Uterus (tissue), 4 donors: ENCODE results near the gene TOR3A. TPM values are rescaled to one million over a fixed set of nuclear protein-coding genes. Genes with fewer than 3 reads are reported as not detected.

Source experiments
- DNase-seq, 2 donors: peaks; one replicate each; pipeline ENCODE4 v3.0.0-alpha.2; 2019 to 2020
- H3K27ac ChIP-seq, 2 donors: fragments of 200-600 bp; sonication (generic); 1 replicate in 1 of 2; 2 replicates in 1 of 2; pipeline ENCODE4 v1.5.1; 2016 to 2018
- H3K27me3 ChIP-seq, 2 donors: fragments of 200-600 bp; sonication (generic); one replicate each; pipeline ENCODE4 v1.5.1; 2018 to 2019; ENCODE audit warnings: control low read depth in 1 of 2
- H3K36me3 ChIP-seq, 2 donors: fragments of 200-600 bp; sonication (generic); one replicate each; pipeline ENCODE4 v1.5.1; 2019; ENCODE audit warnings: control low read depth in 1 of 2
- H3K4me1 ChIP-seq, 2 donors: fragments of 200-600 bp; sonication (generic); one replicate each; pipeline ENCODE4 v1.5.1; 2018 to 2019; ENCODE audit warnings: control low read depth in 1 of 2
- H3K4me3 ChIP-seq, 2 donors: fragments of 200-600 bp; sonication (generic); 1 replicate in 1 of 2; 2 replicates in 1 of 2; pipeline ENCODE4 v1.5.1; 2018 to 2019; ENCODE audit warnings: mild to moderate bottlenecking in 1 of 2
- H3K9me3 ChIP-seq, 2 donors: fragments of 200-600 bp; sonication (generic); one replicate each; pipeline ENCODE4 v1.5.1; 2019; ENCODE audit warnings: control low read depth in 1 of 2
- CTCF ChIP-seq, 4 experiments: fragments of 200-600 bp in 2 of 4; fragments of 450-650 bp in 2 of 4; sonication (generic) in 2 of 4; IDR thresholded peaks; one replicate each; pipeline ENCODE4 v1.5.1; 2016 to 2019; ENCODE audit warnings: antibody characterized with exemption in 4 of 4, mild to moderate bottlenecking in 2 of 4, moderate library complexity in 1 of 4
- POLR2A ChIP-seq, 2 donors: fragments of 450-650 bp; IDR thresholded peaks; one replicate each; pipeline ENCODE4 v1.6.1; 2016; ENCODE audit warnings: antibody characterized with exemption in 2 of 2, mild to moderate bottlenecking in 1 of 2, moderate library complexity in 1 of 2
- intact Hi-C: fragments of 100-400 bp; cut with DNase I; formaldehyde crosslinking; loops from one replicate; pipeline ENCODE4 v1.15.1; 2023; ENCODE audit warnings: low total_unique reads
- small RNA-seq: library from RNA; depleted of rRNA; stranded (forward); fragments of <200 nt; gene quantifications from one replicate; pipeline ENCODE3, GENCODE V24; 2016
- total RNA-seq, 4 donors: library from RNA; depleted of rRNA in 3 of 4; stranded (reverse); fragments of >200 nt in 3 of 4; gene quantifications; one replicate each; pipeline versions ENCODE4 v1.1.0 to v1.2.4, GENCODE V29; 2014 to 2023
- donor health status: DM: yes; HTN: yes; CAD: no.

TOR3A gene
- total RNA-seq, 4 donors from 2014 or later: 5.9 to 43.3 (median 13.7) TPM

GRCh38 chr1:179141592-179142251 is 59.9 kb downstream of the TOR3A start:
- no peaks in the 10 kb centered on the region for H3K4me1 ChIP-seq
- no peaks in the 10 kb centered on the region for H3K27me3 ChIP-seq
- TF ChIP-seq POLR2A (IDR thresholded peaks at IDR 0.05) (no peak), CTCF (IDR thresholded peaks at IDR 0.05) (no peak)
- no peaks in the 10 kb centered on the region for H3K9me3 ChIP-seq
- no peak overlapping the region for H3K4me3 ChIP-seq
- intact Hi-C loops: no loop called here
- no peaks in the 10 kb centered on the region for H3K36me3 ChIP-seq
- no peak for DNase-seq
- H3K27ac ChIP-seq: peak overlapping the region; percentile 70 to 76

GRCh38 chr1:179142889-179143299 is 61.0 kb downstream of the TOR3A start:
- intact Hi-C loops: no loop called here
- TF ChIP-seq CTCF (IDR thresholded peaks at IDR 0.05): no peak
- TF ChIP-seq POLR2A (IDR thresholded peaks at IDR 0.05): peak in 1 of 2 donors; percentile 48

GRCh38 chr1:179143322-179143721 is 61.5 kb downstream of the TOR3A start:
- TF ChIP-seq CTCF (IDR thresholded peaks at IDR 0.05) (no peak), POLR2A (IDR thresholded peaks at IDR 0.05) (no peak)
- Histone ChIP-seq H3K27me3 (no peaks in the 10 kb centered on the region), H3K4me1 (no peaks in the 10 kb centered on the region), H3K9me3 (no peaks in the 10 kb centered on the region), H3K27ac (peak overlapping the region; percentile 70 to 76), H3K4me3 (no peak overlapping the region), H3K36me3 (no peaks in the 10 kb centered on the region)
- DNase-seq: no peak
- intact Hi-C loops: no loop called here

More at GRCh38 chr1:179142889-179143299, 61.0 kb downstream of the TOR3A start:
- no peak overlapping the region for H3K4me3 ChIP-seq
- H3K9me3 ChIP-seq: no peaks in the 10 kb centered on the region
- DNase-seq: no peak
- no peaks in the 10 kb centered on the region for H3K36me3 ChIP-seq
- H3K27ac ChIP-seq: peak overlapping the region; percentile 70 to 76
- no peaks in the 10 kb centered on the region for H3K4me1 ChIP-seq
- no peaks in the 10 kb centered on the region for H3K27me3 ChIP-seq

GRCh38 chr1:179144626-179145025 is 62.8 kb downstream of the TOR3A start:
- intact Hi-C loops: no loop called here
- Histone ChIP-seq H3K27ac (no peak overlapping the region), H3K27me3 (no peaks in the 10 kb centered on the region), H3K4me3 (no peak overlapping the region), H3K4me1 (no peaks in the 10 kb centered on the region), H3K9me3 (no peaks in the 10 kb centered on the region), H3K36me3 (no peaks in the 10 kb centered on the region)
- TF ChIP-seq CTCF (IDR thresholded peaks at IDR 0.05) (no peak), POLR2A (IDR thresholded peaks at IDR 0.05) (no peak)
- DNase-seq: no peak

- Histone ChIP-seq H3K27ac (no peak overlapping the region), H3K4me1 (no peaks in the 10 kb centered on the region), H3K36me3 (no peaks in the 10 kb centered on the region), H3K27me3 (no peaks in the 10 kb centered on the region), H3K9me3 (no peaks in the 10 kb centered on the region), H3K4me3 (no peak overlapping the region)
- DNase-seq: no peak
- TF ChIP-seq CTCF (IDR thresholded peaks at IDR 0.05): no peak
- no peak for TF ChIP-seq POLR2A (IDR thresholded peaks at IDR 0.05)
- intact Hi-C loops: no loop called here
Observed at GRCh38 chr1:179145521-179145920, 63.7 kb downstream of the TOR3A start.

Small RNA genes within 50 kb of the gene (small RNA-seq; reads per million reads assigned to genes)
- not detected for gene AL512326.3

Other genes starting within 250 kb of the TOR3A start
- gene ANGPTL1, start 211.0 kb upstream of the TOR3A start, total RNA-seq: 100 to 1,000 TPM in 3 of 4 donors, 10 to 100 TPM in 1; 77.8 to 286 (median 142) TPM
- gene FAM20B, start 56.2 kb upstream of the TOR3A start, total RNA-seq: 10 to 100 TPM; 12.8 to 70.1 (median 36.7) TPM
- gene ABL2, start 147.6 kb downstream of the TOR3A start, total RNA-seq: 10 to 100 TPM; 10.3 to 33.1 (median 15.1) TPM
- 10 to 100 TPM in 2 of 4 donors, 1 to 10 TPM in 2; 4.9 to 34.6 (median 18.4) TPM for gene SOAT1, start 211.7 kb downstream of the TOR3A start, total RNA-seq